ENCODE data around the gene AHI1.

- no peak for TF ChIP-seq POLR2A (IDR thresholded peaks at IDR 0.05)
- TF ChIP-seq, protein P1, sequence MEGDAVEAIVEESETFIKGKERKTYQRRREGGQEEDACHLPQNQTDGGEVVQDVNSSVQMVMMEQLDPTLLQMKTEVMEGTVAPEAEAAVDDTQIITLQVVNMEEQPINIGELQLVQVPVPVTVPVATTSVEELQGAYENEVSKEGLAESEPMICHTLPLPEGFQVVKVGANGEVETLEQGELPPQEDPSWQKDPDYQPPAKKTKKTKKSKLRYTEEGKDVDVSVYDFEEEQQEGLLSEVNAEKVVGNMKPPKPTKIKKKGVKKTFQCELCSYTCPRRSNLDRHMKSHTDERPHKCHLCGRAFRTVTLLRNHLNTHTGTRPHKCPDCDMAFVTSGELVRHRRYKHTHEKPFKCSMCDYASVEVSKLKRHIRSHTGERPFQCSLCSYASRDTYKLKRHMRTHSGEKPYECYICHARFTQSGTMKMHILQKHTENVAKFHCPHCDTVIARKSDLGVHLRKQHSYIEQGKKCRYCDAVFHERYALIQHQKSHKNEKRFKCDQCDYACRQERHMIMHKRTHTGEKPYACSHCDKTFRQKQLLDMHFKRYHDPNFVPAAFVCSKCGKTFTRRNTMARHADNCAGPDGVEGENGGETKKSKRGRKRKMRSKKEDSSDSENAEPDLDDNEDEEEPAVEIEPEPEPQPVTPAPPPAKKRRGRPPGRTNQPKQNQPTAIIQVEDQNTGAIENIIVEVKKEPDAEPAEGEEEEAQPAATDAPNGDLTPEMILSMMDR (IDR thresholded peaks at IDR 0.05) = no peak
- no peak for TF ChIP-seq EP300 (IDR thresholded peaks at IDR 0.05)
These were observed 35.0 kb upstream of the AHI1 start for GRCh38 chr6:135532559-135532958.

All from tibial nerve (tissue), 4 donors.